Keratinocyte (primary cell): ENCODE measurements around the gene SPA17. TPM values are rescaled to one million over a fixed set of nuclear protein-coding genes. Genes with fewer than 3 reads are reported as not detected.

ENCODE experiments used
- DNase-seq: peaks from one replicate; pipeline ENCODE4 v3.0.0-alpha.2; 2011; ENCODE audit warnings: low read depth, missing footprints, low spot score
- FAIRE-seq: peaks from 2 replicates; lab custom pipeline; 2011; peaks lifted over from hg19 to GRCh38; lab: Jason Lieb, UNC
- H2AFZ ChIP-seq: 2 replicates; pipeline ENCODE4 v1.6.0; 2012; ENCODE audit warnings: low read length, control low read depth, inconsistent platforms; ENCODE audit not compliant: control insufficient read depth
- H3K27ac ChIP-seq: 2 replicates; pipeline ENCODE4 v1.5.1; 2011; ENCODE audit warnings: low read length; ENCODE audit not compliant: control insufficient read depth, insufficient read depth
- H3K27me3 ChIP-seq: 3 replicates; pipeline ENCODE4 v1.6.0; 2011; ENCODE audit warnings: low read length; ENCODE audit not compliant: control insufficient read depth, insufficient read depth; ENCODE audit errors: extremely low read depth
- H3K36me3 ChIP-seq, 2 experiments: 2 replicates in 1 of 2; 3 replicates in 1 of 2; pipeline ENCODE4 v1.5.1; 2011; ENCODE audit warnings: low read length in 2 of 2, mild to moderate bottlenecking in 1 of 2; ENCODE audit not compliant: control insufficient read depth in 2 of 2, insufficient read depth in 2 of 2; ENCODE audit errors: extremely low read depth in 1 of 2
- H3K4me1 ChIP-seq: 3 replicates; pipeline ENCODE4 v1.5.1; 2011; ENCODE audit warnings: low read length; ENCODE audit not compliant: control insufficient read depth, insufficient read depth; ENCODE audit errors: extremely low read depth
- H3K4me2 ChIP-seq: 3 replicates; pipeline ENCODE4 v1.6.0; 2011; ENCODE audit warnings: low read depth, low read length; ENCODE audit not compliant: control insufficient read depth, insufficient read depth; ENCODE audit errors: extremely low read depth
- H3K4me3 ChIP-seq, 3 experiments: fragments of 200-600 bp in 1 of 3; sonication (generic) in 1 of 3; 2 replicates in 2 of 3; 3 replicates in 1 of 3; pipeline ENCODE4 v1.5.1; 2011 to 2016; ENCODE audit warnings: low read length in 3 of 3, mild to moderate bottlenecking in 3 of 3, control low read depth in 2 of 3, inconsistent platforms in 1 of 3, low read depth in 1 of 3, mixed read lengths in 1 of 3, mixed run types in 1 of 3, moderate library complexity in 1 of 3; ENCODE audit not compliant: control insufficient read depth in 2 of 3, insufficient read depth in 2 of 3; ENCODE audit errors: extremely low read depth in 1 of 3
- H3K79me2 ChIP-seq: 2 replicates; pipeline ENCODE4 v1.6.0; 2012; ENCODE audit warnings: low read length; ENCODE audit not compliant: control insufficient read depth, insufficient read depth
- H3K9ac ChIP-seq: 3 replicates; pipeline ENCODE4 v1.6.0; 2011; ENCODE audit warnings: low read length; ENCODE audit not compliant: control insufficient read depth, insufficient read depth; ENCODE audit errors: extremely low read depth
- H3K9me1 ChIP-seq: 3 replicates; pipeline ENCODE4 v1.6.0; 2011; ENCODE audit warnings: low read length; ENCODE audit not compliant: control insufficient read depth, insufficient read depth; ENCODE audit errors: extremely low read depth
- H3K9me3 ChIP-seq: 2 replicates; pipeline ENCODE4 v1.5.1; 2012; ENCODE audit warnings: low read depth, low read length; ENCODE audit not compliant: control insufficient read depth
- H4K20me1 ChIP-seq: 3 replicates; pipeline ENCODE4 v1.6.0; 2011; ENCODE audit warnings: low read length; ENCODE audit not compliant: control insufficient read depth, insufficient read depth; ENCODE audit errors: extremely low read depth
- EZH2 ChIP-seq: IDR thresholded peaks from one replicate; pipeline ENCODE4 v1.6.1; 2012; ENCODE audit warnings: inconsistent platforms, mild to moderate bottlenecking, low read length, moderate library complexity
- dilution Hi-C: fragments of 300-500 bp; cut with MboI; formaldehyde crosslinking; loops from one replicate; pipeline ENCODE4 v1.7.0; 2020; ENCODE audit warnings: low sequenced_read_pairs; ENCODE audit not compliant: extremely low pct_ligation_motif_present
- polyA plus RNA-seq, 5 experiments: library from polyadenylated mRNA; depleted of rRNA in 3 of 5; stranded (reverse) in 3 of 5; stranded (forward) in 1 of 5; unstranded in 1 of 5; fragments of >200 nt; gene quantifications; 1 replicate in 1 of 5; 2 replicates in 3 of 5; 3 replicates in 1 of 5; pipeline versions ENCODE4 v1.2.1 to v1.2.3, GENCODE V29; 2011 to 2012; ENCODE audit warnings: missing spikeins in 2 of 5, low read depth in 1 of 5, low replicate concordance in 1 of 5
- TF ChIP-seq, protein P1 (sequence below), 3 experiments: IDR thresholded peaks in 1 of 3; conservative IDR thresholded peaks in 1 of 3; optimal IDR thresholded peaks in 1 of 3; 2 replicates in 2 of 3; 3 replicates in 1 of 3; pipeline versions ENCODE3 to v1.5.1; 2011; ENCODE audit warnings: low read length in 3 of 3, mild to moderate bottlenecking in 3 of 3, moderate library complexity in 2 of 3, control low read depth in 1 of 3, inconsistent platforms in 1 of 3; ENCODE audit not compliant: insufficient read depth in 2 of 3; ENCODE audit errors: extremely low read depth in 1 of 3

SPA17 gene
- polyA plus RNA-seq, 1 donor (not counting 4 experiments of a cell fraction or from before 2014, with no cell fraction given) = 19.5 TPM

DNA sequence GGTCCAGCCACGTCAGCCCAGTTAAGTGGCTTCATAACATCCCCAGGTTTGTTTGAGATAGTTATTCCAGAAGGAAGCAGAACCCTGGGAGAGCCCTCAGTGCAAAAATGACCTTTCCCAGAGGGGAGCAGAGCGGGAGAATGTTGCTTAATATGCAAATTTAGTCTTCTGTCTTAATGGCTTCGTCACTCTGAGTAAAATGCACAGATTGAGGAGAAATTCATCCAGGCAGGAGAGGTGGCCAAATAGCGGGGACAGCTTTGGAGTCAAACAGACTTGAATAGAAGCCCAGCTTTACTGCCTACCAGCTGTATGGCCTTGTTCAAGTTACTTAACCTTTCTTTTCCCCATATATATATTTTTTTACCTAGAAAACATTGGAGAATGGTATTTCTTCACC lies 53.8 kb downstream of the SPA17 start:
- no peak for FAIRE-seq
- H3K9me1 ChIP-seq = peaks cover 4% of the 10 kb centered on the region
- peaks cover 12% of the 10 kb centered on the region for H3K4me1 ChIP-seq
- H3K27me3 ChIP-seq = peaks cover 18% of the 10 kb centered on the region
- no peaks in the 10 kb centered on the region for H3K9me3 ChIP-seq
- no peaks in the 10 kb centered on the region for H3K79me2 ChIP-seq
- H3K36me3 ChIP-seq = no peaks in the 10 kb centered on the region
- H3K4me2 ChIP-seq = no peak overlapping the region
- no peak overlapping the region for H3K27ac ChIP-seq
- TF ChIP-seq EZH2 = no peak
- TF ChIP-seq, protein P1, sequence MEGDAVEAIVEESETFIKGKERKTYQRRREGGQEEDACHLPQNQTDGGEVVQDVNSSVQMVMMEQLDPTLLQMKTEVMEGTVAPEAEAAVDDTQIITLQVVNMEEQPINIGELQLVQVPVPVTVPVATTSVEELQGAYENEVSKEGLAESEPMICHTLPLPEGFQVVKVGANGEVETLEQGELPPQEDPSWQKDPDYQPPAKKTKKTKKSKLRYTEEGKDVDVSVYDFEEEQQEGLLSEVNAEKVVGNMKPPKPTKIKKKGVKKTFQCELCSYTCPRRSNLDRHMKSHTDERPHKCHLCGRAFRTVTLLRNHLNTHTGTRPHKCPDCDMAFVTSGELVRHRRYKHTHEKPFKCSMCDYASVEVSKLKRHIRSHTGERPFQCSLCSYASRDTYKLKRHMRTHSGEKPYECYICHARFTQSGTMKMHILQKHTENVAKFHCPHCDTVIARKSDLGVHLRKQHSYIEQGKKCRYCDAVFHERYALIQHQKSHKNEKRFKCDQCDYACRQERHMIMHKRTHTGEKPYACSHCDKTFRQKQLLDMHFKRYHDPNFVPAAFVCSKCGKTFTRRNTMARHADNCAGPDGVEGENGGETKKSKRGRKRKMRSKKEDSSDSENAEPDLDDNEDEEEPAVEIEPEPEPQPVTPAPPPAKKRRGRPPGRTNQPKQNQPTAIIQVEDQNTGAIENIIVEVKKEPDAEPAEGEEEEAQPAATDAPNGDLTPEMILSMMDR (optimal IDR thresholded peaks at IDR 0.05 in 1 of 3, IDR thresholded peaks at IDR 0.05 in 1 of 3, conservative IDR thresholded peaks at IDR 0.05 in 1 of 3; ENCODE audit: extremely low read depth in 1 of 3, insufficient read depth in 2 of 3, low read length in 3 of 3) = no peak
- H4K20me1 ChIP-seq = no peaks in the 10 kb centered on the region
- no peak overlapping the region for H3K4me3 ChIP-seq
- dilution Hi-C loops = no loop called here
- H3K9ac ChIP-seq = no peak overlapping the region
- DNase-seq = no peak
- H2AFZ ChIP-seq = no peak overlapping the region

DNA sequence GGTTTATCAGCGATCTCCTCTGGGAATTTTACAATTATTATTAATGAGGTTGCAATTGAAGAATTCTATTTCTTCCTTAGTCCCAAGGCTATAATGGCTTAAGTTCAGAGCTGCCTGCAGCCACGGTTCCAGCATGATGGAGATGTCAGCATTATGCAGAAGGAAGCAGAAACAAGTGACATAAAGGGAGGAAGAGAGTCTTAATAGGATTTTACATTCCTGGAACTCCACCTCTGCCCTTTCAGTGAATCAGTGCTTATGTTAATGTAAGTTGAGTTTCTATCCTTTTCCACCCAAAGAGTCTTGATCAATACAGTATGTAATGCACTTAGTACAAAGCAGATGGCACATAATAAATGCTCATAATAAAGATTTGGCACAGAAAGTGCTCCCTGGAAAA lies 54.4 kb downstream of the SPA17 start:
- DNase-seq (no peak), FAIRE-seq (no peak)
- peaks cover 15% of the 10 kb centered on the region for H3K27me3 ChIP-seq
- no peak overlapping the region for H2AFZ ChIP-seq
- H3K79me2 ChIP-seq = no peaks in the 10 kb centered on the region
- dilution Hi-C loops = no loop called here
- no peaks in the 10 kb centered on the region for H3K36me3 ChIP-seq
- H3K9me1 ChIP-seq = peaks cover 4% of the 10 kb centered on the region
- H3K9me3 ChIP-seq = no peaks in the 10 kb centered on the region
- no peaks in the 10 kb centered on the region for H4K20me1 ChIP-seq
- peaks cover 12% of the 10 kb centered on the region for H3K4me1 ChIP-seq
- no peak overlapping the region for H3K4me2 ChIP-seq
- H3K4me3 ChIP-seq = no peak overlapping the region
- TF ChIP-seq, protein P1 (optimal IDR thresholded peaks at IDR 0.05 in 1 of 3, IDR thresholded peaks at IDR 0.05 in 1 of 3, conservative IDR thresholded peaks at IDR 0.05 in 1 of 3; ENCODE audit: extremely low read depth in 1 of 3, insufficient read depth in 2 of 3, low read length in 3 of 3) = no peak
- TF ChIP-seq EZH2 = no peak
- H3K9ac ChIP-seq = no peak overlapping the region
- H3K27ac ChIP-seq = no peak overlapping the region
